Bronchial epithelial cell (primary cell): ENCODE measurements around the gene DMPK. TPM values are rescaled to one million over a fixed set of nuclear protein-coding genes. Genes with fewer than 3 reads are reported as not detected.
A peak's percentile ranks its signal among the peaks of the same experiment; 100 is the strongest.

Experiments
- DNase-seq: peaks from one replicate; pipeline ENCODE4 v3.0.0-alpha.2; 2010; ENCODE audit warnings: low read depth
- FAIRE-seq: peaks from 2 replicates; lab custom pipeline; 2011; peaks lifted over from hg19 to GRCh38; lab: Jason Lieb, UNC
- H3K27me3 ChIP-seq: 2 replicates; pipeline ENCODE4 v1.5.1; 2011; ENCODE audit warnings: low read length; ENCODE audit not compliant: control insufficient read depth, insufficient read depth
- H3K36me3 ChIP-seq: 2 replicates; pipeline ENCODE4 v1.5.1; 2011; ENCODE audit warnings: low read length; ENCODE audit not compliant: control insufficient read depth, insufficient read depth
- H3K4me3 ChIP-seq: 2 replicates; pipeline ENCODE4 v1.5.1; 2011; ENCODE audit warnings: mild to moderate bottlenecking, low read depth, low read length, control low read depth
- CTCF ChIP-seq: IDR thresholded peaks from 2 replicates; pipeline ENCODE4 v1.5.1; 2011; ENCODE audit warnings: mild to moderate bottlenecking, moderate library complexity, low read length, control low read depth, inconsistent platforms; ENCODE audit not compliant: insufficient read depth, severe bottlenecking
- total RNA-seq: library from RNA; depleted of rRNA; stranded (reverse); fragments of >200 nt; gene quantifications from 2 replicates; pipeline ENCODE4 v1.2.1, GENCODE V29; 2014

DMPK gene
- total RNA-seq, 1 donor from 2014 or later, result 4.7 TPM

DNA sequence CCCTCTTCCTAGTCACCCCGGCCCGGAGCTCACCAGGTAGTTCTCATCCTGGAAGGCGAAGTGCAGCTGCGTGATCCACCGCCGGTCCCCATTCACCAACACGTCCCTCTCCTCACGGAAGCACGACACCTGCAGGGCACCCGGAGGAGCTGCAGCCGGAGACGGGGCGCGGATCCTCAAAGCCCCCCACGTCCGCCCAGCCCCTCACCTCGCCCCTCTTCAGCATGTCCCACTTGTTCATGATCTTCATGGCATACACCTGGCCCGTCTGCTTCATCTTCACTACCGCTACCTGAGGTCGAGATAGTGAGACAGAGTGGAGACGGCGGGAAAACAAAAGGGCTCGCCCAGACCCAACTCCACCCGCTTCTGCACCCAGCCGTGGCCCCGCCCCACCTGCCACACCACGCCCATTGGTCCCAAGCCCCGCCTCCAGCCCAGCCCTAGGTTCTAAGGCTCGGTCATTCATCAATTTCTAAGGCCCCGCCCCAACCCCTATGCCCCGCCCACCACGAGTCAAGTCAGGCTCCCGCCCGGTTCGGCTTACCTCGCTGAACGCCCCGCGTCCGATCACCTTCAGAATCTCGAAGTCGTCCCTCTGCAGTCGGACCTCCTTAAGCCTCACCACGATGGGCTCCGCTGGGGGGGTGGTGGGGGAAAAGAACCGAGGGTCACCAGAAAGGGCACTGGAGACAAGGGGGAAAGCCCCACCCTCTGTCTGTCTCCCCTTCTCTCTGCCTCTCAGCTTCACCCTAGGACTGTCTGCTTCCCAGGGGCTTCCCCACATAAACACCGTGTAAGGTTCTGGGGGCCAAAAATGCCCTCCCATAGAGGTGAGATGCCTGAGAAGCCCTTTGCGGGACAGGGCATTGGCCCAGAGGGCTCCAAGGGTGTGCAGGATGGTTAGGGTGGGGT is 2.8 kb downstream of the DMPK start:
- Histone ChIP-seq H3K27me3 (no peaks in the 10 kb centered on the region), H3K36me3 (peaks cover 18% of the 10 kb centered on the region), H3K4me3 (peak overlapping the region; percentile 32)
- DNase-seq, result peak; percentile 79
- no peak for FAIRE-seq
- TF ChIP-seq CTCF, result peak; percentile 84

GRCh38 chr19:45778010-45778661 is 4.2 kb downstream of the DMPK start:
- DNase-seq (no peak), FAIRE-seq (no peak)
- TF ChIP-seq CTCF, result no peak

GRCh38 chr19:45777395-45777961 is 4.8 kb downstream of the DMPK start:
- TF ChIP-seq CTCF, result no peak
- H3K36me3 ChIP-seq, result peaks cover 15% of the 10 kb centered on the region
- FAIRE-seq (no peak), DNase-seq (no peak)
- H3K27me3 ChIP-seq, result no peaks in the 10 kb centered on the region
- no peak overlapping the region for H3K4me3 ChIP-seq

More at GRCh38 chr19:45778010-45778661, 4.2 kb downstream of the DMPK start:
- Histone ChIP-seq H3K27me3 (no peaks in the 10 kb centered on the region), H3K36me3 (peaks cover 15% of the 10 kb centered on the region), H3K4me3 (no peak overlapping the region)

DNA sequence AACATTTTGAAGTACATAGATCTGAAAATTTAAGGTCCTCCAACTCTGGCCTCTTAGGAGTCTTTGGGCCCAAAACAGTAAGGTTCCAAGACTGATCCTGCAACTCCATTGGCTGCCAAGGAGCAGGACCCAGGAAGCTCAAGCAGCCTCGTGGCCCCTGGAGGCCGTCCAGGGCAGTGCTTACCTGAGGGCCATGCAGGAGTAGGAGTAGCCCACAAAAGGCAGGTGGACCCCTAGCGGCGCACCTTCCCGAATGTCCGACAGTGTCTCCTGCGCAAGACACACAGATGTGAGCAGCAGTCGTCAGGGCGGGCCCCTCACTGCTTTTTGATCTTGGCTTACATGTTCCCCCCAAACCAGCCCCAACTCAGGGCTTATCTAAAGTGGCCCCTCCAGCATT is 7.5 kb downstream of the DMPK start:
- Histone ChIP-seq H3K27me3 (no peaks in the 10 kb centered on the region), H3K4me3 (no peak overlapping the region), H3K36me3 (peaks cover 14% of the 10 kb centered on the region)
- no peak for FAIRE-seq
- DNase-seq, result no peak
- no peak for TF ChIP-seq CTCF

GRCh38 chr19:45773384-45773783 is 8.9 kb downstream of the DMPK start:
- Histone ChIP-seq H3K27me3 (no peaks in the 10 kb centered on the region), H3K36me3 (peaks cover 14% of the 10 kb centered on the region), H3K4me3 (no peak overlapping the region)
- TF ChIP-seq CTCF, result no peak
- DNase-seq (no peak), FAIRE-seq (no peak)
